GM23338 (cell line): ENCODE data around the gene IQCE.
"Not testable (repeated sequence)": the region's sequence is repeated elsewhere in the genome, so short reads cannot be mapped to it uniquely, and the experiment has no call there.

Source experiments
- CREB1 ChIP-seq: fragments of 250-450 bp; sonication (Bioruptor Pico); IDR thresholded peaks from 2 replicates; pipeline ENCODE4 v1.5.0; 2020; ENCODE audit warnings: low read depth, mild to moderate bottlenecking, moderate library complexity
- CTCF ChIP-seq, 2 experiments: fragments of 200-600 bp in 1 of 2; sonication (generic) in 1 of 2; conservative IDR thresholded peaks; 2 replicates each; pipeline versions ENCODE4 v1.5.1 to v1.6.1; 2016 to 2017; ENCODE audit warnings: antibody characterized with exemption in 2 of 2, low read depth in 2 of 2, mild to moderate bottlenecking in 2 of 2, moderate library complexity in 1 of 2
- ETS1 ChIP-seq: IDR thresholded peaks from 2 replicates; pipeline ENCODE4 v1.6.1; 2016; ENCODE audit warnings: antibody characterized with exemption
- EZH2 ChIP-seq: fragments of 200-600 bp; sonication (generic); IDR thresholded peaks from one replicate; pipeline ENCODE4 v1.8.0; 2017; ENCODE audit warnings: antibody characterized with exemption, mild to moderate bottlenecking, low read depth; ENCODE audit not compliant: unreplicated experiment
- EZH2phosphoT487 ChIP-seq: fragments of 200-600 bp; sonication (generic); IDR thresholded peaks from one replicate; pipeline ENCODE4 v1.8.1; 2018; ENCODE audit warnings: antibody characterized with exemption; ENCODE audit not compliant: unreplicated experiment
- JUNB ChIP-seq: IDR thresholded peaks from one replicate; pipeline ENCODE4 v1.6.1; 2016; ENCODE audit warnings: antibody characterized with exemption; ENCODE audit not compliant: unreplicated experiment
- NANOG ChIP-seq: IDR thresholded peaks from 2 replicates; pipeline ENCODE4 v1.6.1; 2016; ENCODE audit warnings: antibody characterized with exemption, borderline replicate concordance
- POLR2AphosphoS5 ChIP-seq: IDR thresholded peaks from 2 replicates; pipeline ENCODE4 v1.6.1; 2016; ENCODE audit warnings: antibody characterized with exemption, low read depth
- REST ChIP-seq: IDR thresholded peaks from one replicate; pipeline ENCODE4 v1.6.1; 2018; ENCODE audit warnings: antibody characterized with exemption; ENCODE audit not compliant: unreplicated experiment
- STAT1 ChIP-seq: IDR thresholded peaks from one replicate; pipeline ENCODE4 v1.6.1; 2016; ENCODE audit warnings: antibody characterized with exemption; ENCODE audit not compliant: unreplicated experiment
- ZNF114 ChIP-seq: fragments of 250-450 bp; sonication (Bioruptor Pico); IDR thresholded peaks from 2 replicates; pipeline ENCODE4 v1.5.0; 2020; ENCODE audit warnings: mild to moderate bottlenecking, moderate library complexity
- ZNF331 ChIP-seq: fragments of 250-450 bp; sonication (Bioruptor Pico); IDR thresholded peaks from 2 replicates; pipeline ENCODE4 v1.5.0; 2020; ENCODE audit warnings: low read depth, mild to moderate bottlenecking, moderate library complexity
- ZNF462 ChIP-seq: fragments of 250-450 bp; sonication (Bioruptor Pico); IDR thresholded peaks from 2 replicates; pipeline ENCODE4 v1.5.0; 2020; ENCODE audit warnings: mild to moderate bottlenecking, moderate library complexity

GRCh38 chr7:2532816-2533215 is 26.0 kb upstream of the IQCE start:
- not testable (repeated sequence) for TF ChIP-seq JUNB; EZH2; REST; CTCF (conservative IDR thresholded peaks at IDR 0.05; ENCODE audit: low read depth in 2 of 2); EZH2phosphoT487; POLR2AphosphoS5; NANOG; ETS1; ZNF462 (CRISPR knock-in tag); CREB1 (CRISPR knock-in tag); ZNF331 (CRISPR knock-in tag); ZNF114 (CRISPR knock-in tag); STAT1
